ENCODE measurements around the gene DTNBP1. TPM values are rescaled to one million over a fixed set of nuclear protein-coding genes. Genes with fewer than 3 reads are reported as not detected.

Gene DTNBP1
- total and polyA plus RNA-seq, 12 donors, result 4.2 to 17.1 (median 9.0) TPM

GRCh38 chr6:15518057-15518456, 144.8 kb downstream of the DTNBP1 start:
- peaks cover 0 to 64% of the 10 kb centered on the region in 2 donors for H3K36me3 ChIP-seq (replicated peaks in 1 of 2)
- no peaks in the 10 kb centered on the region for H3K27me3 ChIP-seq
- TF ChIP-seq POLR2A (IDR thresholded peaks at IDR 0.05) (no peak), CTCF (IDR thresholded peaks at IDR 0.05) (no peak)
- H3K4me1 ChIP-seq (replicated peaks in 1 of 2), result no peaks in the 10 kb centered on the region
- intact Hi-C loops (cut with DNase I), result loop anchor here in 1 of 2 donors (10.0 kb wide), 1 partner anchor 97 kb away; no protein-coding TSS in a partner anchor
- no peak for DNase-seq
- H3K27ac ChIP-seq, result no peak overlapping the region
- H3K4me3 ChIP-seq, result no peak overlapping the region
- 96 to 97% (median 96%) methylated on average over 9 of the region's 9 CpGs for WGBS, 4 donors
- H3K9me3 ChIP-seq (replicated peaks in 1 of 3), result no peaks in the 10 kb centered on the region

GRCh38 chr6:15517600-15517999, 145.2 kb downstream of the DTNBP1 start:
- intact Hi-C loops (cut with DNase I), result loop anchor here in 1 of 2 donors (10.0 kb wide), 1 partner anchor 97 kb away; no protein-coding TSS in a partner anchor
- Histone ChIP-seq H3K27me3 (no peaks in the 10 kb centered on the region), H3K4me3 (no peak overlapping the region), H3K36me3 (replicated peaks in 1 of 2) (peaks cover 0 to 63% of the 10 kb centered on the region in 2 donors), H3K9me3 (replicated peaks in 1 of 3) (no peaks in the 10 kb centered on the region), H3K4me1 (replicated peaks in 1 of 2) (no peaks in the 10 kb centered on the region), H3K27ac (no peak overlapping the region)
- no peak for DNase-seq
- WGBS, 4 donors, result 86 to 97% (median 96%) methylated on average over 6 to 11 of the region's 11 CpGs
- TF ChIP-seq CTCF (IDR thresholded peaks at IDR 0.05) (no peak), POLR2A (IDR thresholded peaks at IDR 0.05) (no peak)

GRCh38 chr6:15516923-15517560, 145.8 kb downstream of the DTNBP1 start:
- intact Hi-C loops (cut with DNase I), result loop anchor here in 1 of 2 donors (10.0 kb wide), 1 partner anchor 98 kb away; no protein-coding TSS in a partner anchor
- H3K36me3 ChIP-seq (replicated peaks in 1 of 2), result peaks cover 0 to 61% of the 10 kb centered on the region in 2 donors

GRCh38 chr6:15516378-15516777, 146.4 kb downstream of the DTNBP1 start:
- WGBS, 4 donors, result 95 to 97% (median 96%) methylated on average over 6 to 13 of the region's 13 CpGs
- Histone ChIP-seq H3K27ac (no peak overlapping the region), H3K9me3 (replicated peaks in 1 of 3) (no peaks in the 10 kb centered on the region), H3K4me1 (replicated peaks in 1 of 2) (no peaks in the 10 kb centered on the region), H3K27me3 (no peaks in the 10 kb centered on the region), H3K36me3 (replicated peaks in 1 of 2) (peaks cover 0 to 63% of the 10 kb centered on the region in 2 donors), H3K4me3 (no peak overlapping the region)
- no peak for DNase-seq
- intact Hi-C loops (cut with DNase I), result loop anchor here in 1 of 2 donors (10.0 kb wide), 1 partner anchor 98 kb away; no protein-coding TSS in a partner anchor
- TF ChIP-seq POLR2A (IDR thresholded peaks at IDR 0.05) (no peak), CTCF (IDR thresholded peaks at IDR 0.05) (no peak)

More at GRCh38 chr6:15516923-15517560, 145.8 kb downstream of the DTNBP1 start:
- DNase-seq, result no peak
- Histone ChIP-seq H3K27me3 (no peaks in the 10 kb centered on the region), H3K4me3 (no peak overlapping the region), H3K27ac (no peak overlapping the region), H3K4me1 (replicated peaks in 1 of 2) (no peaks in the 10 kb centered on the region), H3K9me3 (replicated peaks in 1 of 3) (no peaks in the 10 kb centered on the region)
- 94 to 97% (median 95%) methylated on average over 3 to 29 of the region's 29 CpGs for WGBS, 4 donors
- TF ChIP-seq POLR2A (IDR thresholded peaks at IDR 0.05), result no peak
- no peak for TF ChIP-seq CTCF (IDR thresholded peaks at IDR 0.05)

All from adrenal gland (tissue), 12 donors.